CD4-positive, alpha-beta T cell treated with Interleukin-12 subunit alpha and Interleukin-12 subunit beta, for 1 hour (primary cell): ENCODE measurements around the gene AMN.
"Not testable (repeated sequence)": the region's sequence is repeated elsewhere in the genome, so short reads cannot be mapped to it uniquely, and the experiment has no call there.

Experiments used
- DNase-seq: peaks from one replicate; pipeline ENCODE4 v3.0.0-alpha.2; 2020

Gene AMN

GRCh38 chr14:102922490-102923200 is at the start of gene AMN:
Gene AMN, plus strand, starts transcription at chr14:102922663. Its CDS starts 26 bp downstream, at chr14:102922689.
- DNase-seq = no peak

GRCh38 chr14:102873131-102873530 is 49.3 kb upstream of the AMN start:
- DNase-seq = no peak

- no peak for DNase-seq
Measured at GRCh38 chr14:102873546-102874061, 48.9 kb upstream of the AMN start.

DNA sequence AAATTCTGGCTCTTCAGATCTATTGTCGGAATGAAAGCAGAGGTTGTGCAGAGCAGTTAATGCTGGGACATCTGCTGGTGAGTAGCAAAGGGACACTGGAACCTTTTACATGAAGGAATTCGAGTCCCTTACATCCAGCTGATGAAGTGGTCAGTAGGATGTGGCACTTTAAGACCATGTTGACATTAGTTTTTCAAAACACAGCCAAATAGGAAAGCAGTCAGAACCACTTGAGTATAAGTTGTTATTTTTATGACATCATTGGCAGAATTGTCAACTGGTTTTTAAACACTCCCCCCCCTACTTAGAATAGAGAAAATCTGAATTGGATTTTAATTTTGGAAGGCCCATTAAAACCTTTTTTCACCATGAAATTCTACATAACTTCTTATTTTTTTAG is 46.8 kb upstream of the AMN start:
- DNase-seq = no peak

GRCh38 chr14:102877511-102877910 is 45.0 kb upstream of the AMN start:
- not testable (repeated sequence) for DNase-seq

DNA sequence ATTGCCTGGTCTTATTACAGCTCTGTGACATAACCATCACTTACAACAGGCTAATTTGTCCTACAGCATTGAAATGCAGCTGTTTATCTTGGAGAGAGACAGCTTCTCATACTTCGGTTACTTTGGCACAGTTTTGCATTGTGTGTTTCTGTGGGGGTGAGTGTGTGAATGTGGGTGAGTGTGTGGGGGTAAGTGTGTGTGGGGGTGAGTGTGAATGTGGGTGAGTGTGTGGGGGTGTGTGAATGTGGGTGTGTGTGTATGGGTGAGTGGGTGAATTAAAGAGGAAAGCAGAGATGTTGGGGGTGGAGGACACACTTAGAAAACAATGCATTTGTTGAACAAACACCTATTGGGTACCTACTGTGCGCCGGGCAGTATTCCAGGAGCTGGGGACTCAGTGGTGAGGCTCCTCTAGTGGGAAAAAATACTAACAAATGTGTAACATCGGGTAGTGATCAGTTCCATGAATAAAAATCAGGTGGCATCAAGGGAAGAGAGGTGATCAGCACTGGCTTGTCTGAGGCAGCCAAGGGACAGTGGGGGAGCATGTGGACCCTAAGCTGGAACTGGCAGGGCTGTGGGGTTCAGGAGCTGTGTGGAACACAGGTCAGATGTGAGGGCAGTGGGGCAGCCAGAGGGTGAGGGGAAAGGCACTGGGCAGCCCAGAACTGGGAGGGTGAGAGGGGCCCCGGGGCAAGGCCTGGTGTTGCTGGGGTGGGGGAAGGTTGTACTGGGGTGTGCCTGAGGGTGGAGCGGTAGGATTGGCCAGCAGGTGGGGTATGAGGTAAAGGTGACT is 44.1 kb upstream of the AMN start:
- DNase-seq = no peak

GRCh38 chr14:102878970-102879460 is 43.4 kb upstream of the AMN start:
- DNase-seq = no peak

DNA sequence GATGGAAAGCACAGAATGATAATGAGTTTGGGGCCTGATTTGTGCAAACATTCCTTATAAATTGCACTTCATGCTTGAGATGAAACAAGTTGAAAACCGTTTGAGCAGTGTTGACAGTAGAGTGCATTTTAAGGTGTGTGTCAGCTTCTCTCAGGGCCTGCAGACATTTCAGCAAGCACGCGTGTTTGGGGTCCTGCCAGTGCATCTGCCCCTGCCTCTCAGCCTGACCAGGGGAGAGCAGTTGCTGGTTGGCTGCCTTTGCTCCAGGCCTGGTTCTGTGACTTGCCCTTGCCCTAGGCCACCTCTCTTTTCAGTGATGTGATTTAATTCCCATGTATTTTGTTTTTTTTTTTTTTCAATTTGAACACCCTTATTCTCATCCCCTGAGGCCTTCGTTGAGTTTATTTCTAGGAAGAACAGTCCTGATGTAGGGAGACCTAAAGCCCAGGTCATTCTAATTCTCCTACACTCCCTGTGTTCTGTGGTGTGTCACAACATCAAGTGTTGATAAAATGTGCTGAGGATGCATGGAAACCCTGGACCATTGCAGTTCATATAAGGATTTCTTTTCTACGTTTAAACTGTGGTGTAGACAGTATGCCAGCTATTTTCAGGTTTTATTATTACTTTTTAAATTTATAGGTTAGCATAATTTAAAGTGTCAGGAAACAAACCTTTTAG is 40.1 kb upstream of the AMN start:
- DNase-seq = no peak

DNA sequence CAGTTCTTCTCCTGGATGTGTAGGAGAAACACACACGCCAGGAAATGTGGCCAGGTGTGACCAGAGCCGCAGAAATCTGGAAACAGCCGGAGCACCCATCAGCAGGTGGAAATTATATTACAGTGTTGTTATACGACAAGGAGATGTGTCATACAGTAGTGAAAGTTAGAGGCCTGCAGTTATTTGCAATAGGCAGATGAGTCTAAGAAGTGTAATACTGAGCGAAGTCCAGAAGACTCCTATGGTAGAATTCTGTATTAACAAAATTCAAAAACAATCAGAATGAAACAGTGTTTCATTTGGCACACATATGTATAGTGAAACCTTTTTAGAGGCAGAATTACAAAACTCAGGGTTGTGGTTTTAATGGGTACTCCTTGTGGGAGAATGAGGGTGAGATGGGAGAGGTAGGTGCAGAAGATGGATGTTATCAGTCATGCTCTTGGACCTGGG is 39.3 kb upstream of the AMN start:
- no peak for DNase-seq

DNA sequence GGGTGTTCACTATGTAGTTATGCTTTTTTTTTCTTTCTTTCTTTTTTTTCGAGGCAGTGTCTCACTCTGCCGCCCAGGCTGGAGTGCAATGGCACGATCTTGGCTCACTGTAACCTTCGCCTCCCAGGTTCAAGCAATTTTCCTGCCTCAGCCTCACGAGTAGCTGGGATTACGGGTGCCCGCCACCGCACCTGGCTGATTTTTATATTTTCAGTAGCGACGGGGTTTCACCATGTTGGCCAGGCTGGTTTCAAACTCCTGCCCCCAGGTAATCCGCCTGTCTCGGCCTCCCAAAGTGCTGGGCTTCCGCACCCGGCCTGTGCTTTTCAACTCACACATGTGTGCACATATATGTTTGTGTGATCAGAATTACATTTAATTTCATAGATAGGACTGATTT is 38.9 kb upstream of the AMN start:
- DNase-seq = no peak

GRCh38 chr14:102885737-102886447 is 36.6 kb upstream of the AMN start:
- DNase-seq = no peak

- no peak for DNase-seq
Measured at GRCh38 chr14:102888748-102889147, 33.7 kb upstream of the AMN start.

DNA sequence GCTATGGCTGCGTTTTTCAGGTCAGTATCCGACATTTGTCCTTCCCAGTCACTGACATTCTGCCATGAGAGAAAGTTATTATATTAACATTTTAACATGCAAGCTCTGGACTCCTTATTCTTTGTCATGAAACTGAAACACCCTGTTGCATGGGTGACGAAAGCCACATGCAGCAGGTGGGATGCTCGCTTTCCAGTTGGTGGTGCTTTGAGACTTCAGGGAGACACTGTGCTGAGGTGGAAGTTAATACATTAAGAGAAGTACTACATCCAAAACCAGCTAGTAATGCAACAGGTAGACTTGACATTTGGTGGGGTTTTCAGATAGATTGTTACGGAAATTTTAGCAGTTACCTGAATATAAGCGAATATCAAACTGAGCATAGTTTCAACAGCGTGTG is 32.8 kb upstream of the AMN start:
- DNase-seq = no peak

GRCh38 chr14:102891111-102891510 is 31.4 kb upstream of the AMN start:
- no peak for DNase-seq

- DNase-seq = no peak
Measured at GRCh38 chr14:102891556-102891955, 30.9 kb upstream of the AMN start.

DNA sequence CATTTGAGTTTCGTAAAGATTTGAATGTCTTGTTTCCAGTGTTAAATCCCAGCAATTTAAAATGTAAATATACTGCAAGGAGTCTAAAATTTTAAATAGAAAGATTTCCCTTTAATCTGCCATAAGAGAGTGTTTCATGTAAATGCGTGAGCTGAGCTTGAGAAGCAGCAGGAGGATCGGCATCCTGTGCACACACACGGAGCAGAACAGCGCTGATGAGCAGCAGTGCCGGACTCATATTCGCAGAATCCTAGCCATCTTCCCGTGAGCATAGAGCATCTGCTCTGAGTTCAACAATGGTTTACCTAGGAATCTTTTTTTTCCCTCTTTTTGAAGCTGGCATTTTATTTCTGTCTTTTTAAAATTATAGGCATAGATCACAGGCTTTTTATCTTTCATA is 29.8 kb upstream of the AMN start:
- no peak for DNase-seq

DNA sequence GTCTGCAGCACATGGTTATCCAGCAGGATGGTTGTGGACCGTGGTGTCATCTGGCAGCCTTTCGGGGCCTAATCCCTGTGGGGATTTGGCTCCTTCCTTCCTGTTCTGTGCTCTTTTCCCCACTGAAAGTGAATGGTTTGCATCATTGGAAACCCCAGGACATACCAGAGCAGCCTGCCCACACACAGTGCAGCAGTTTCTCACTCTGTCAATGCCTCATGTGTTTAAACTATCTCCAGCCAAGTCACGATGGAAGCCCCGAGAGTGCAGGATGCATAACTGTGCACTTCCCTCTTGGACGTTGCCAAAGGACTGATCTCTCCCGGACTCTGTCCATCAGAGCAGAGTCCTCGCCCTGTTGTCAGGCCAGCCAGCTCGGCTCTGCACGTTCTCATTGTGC is 29.0 kb upstream of the AMN start:
- no peak for DNase-seq

DNA sequence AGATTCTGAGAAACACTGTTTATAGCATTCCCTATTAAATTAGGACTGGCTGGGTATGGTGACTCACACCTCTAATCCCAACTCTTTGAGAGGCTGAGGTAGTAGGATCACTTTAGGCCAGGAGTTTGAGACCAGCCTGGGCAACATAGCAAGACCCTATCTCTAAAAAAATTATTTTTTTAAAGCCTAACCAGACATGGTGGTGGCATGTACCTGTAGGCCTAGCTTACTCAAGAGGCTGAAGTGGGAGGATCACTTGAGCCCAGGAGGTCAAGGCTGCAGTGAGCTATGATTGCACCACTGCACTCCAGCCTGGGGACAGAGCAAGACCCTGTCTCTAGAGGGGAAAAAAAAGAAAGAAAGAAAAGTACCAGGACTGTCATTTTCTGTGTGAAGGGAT is 25.7 kb upstream of the AMN start:
- not testable (repeated sequence) for DNase-seq

GRCh38 chr14:102897299-102898027 is 25.0 kb upstream of the AMN start:
- no peak for DNase-seq

GRCh38 chr14:102898298-102898697 is 24.2 kb upstream of the AMN start:
- no peak for DNase-seq

DNA sequence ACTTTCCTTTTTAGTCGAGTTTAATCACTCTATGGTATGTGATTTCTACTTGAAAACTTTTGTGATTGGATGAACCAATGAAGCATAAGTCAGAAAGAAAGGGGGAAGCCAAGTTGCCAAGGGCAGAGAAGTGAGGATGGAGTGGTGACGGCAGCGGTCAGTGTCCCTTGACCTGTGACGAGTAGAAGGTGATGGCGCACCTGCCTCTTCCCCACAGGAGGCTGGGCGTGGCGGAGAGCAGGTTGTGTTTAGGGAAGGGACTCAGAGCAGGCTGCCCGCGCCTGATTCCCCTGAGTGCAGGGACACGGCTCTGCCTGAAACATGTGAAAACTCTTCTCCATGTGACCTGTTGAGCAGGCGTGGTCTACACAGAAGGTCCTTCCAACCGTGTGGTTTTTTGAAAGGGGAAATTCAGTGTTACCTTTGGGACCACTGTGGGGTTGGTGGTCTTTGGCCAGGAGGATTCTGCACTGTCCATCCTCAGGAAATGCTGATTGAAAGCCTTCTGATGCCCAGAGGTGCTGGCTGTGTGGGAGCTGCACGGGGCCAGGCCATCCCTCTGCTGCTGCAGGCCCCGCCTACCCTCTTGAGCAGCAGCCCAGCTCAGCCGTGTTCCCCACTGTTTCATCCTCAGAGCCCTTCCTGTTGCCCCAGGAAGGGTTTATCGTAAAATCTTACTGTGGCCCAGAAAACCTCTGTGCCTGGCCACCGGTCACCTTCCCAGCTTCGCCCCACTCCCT is 23.5 kb upstream of the AMN start:
- no peak for DNase-seq
